ENCODE results near the gene HEPACAM.

HEPACAM gene

DNA sequence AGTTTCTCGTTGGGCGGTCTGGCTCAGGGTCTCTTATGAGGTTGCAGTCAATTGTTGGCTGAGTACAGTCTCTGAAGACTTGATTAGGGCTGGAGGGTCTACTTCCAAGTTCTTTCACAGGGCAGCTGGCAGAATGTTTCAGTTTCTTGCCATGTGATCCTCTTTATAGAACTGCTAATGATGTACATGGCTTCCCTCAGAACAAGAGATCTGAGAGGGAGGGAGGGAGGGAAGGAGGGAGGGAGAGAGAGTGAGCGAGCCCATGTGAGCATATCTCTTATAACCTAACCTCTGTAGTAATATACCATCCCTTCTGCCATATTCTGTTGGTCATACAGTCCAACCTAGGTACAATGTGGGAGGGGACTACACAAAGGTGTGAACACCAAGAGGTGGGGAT lies 15.5 kb upstream of the HEPACAM start:
- DNase-seq (ENCODE audit: low spot score): no peak
- TF ChIP-seq, protein P1, sequence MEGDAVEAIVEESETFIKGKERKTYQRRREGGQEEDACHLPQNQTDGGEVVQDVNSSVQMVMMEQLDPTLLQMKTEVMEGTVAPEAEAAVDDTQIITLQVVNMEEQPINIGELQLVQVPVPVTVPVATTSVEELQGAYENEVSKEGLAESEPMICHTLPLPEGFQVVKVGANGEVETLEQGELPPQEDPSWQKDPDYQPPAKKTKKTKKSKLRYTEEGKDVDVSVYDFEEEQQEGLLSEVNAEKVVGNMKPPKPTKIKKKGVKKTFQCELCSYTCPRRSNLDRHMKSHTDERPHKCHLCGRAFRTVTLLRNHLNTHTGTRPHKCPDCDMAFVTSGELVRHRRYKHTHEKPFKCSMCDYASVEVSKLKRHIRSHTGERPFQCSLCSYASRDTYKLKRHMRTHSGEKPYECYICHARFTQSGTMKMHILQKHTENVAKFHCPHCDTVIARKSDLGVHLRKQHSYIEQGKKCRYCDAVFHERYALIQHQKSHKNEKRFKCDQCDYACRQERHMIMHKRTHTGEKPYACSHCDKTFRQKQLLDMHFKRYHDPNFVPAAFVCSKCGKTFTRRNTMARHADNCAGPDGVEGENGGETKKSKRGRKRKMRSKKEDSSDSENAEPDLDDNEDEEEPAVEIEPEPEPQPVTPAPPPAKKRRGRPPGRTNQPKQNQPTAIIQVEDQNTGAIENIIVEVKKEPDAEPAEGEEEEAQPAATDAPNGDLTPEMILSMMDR (IDR thresholded peaks at IDR 0.05; ENCODE audit: extremely low read depth, missing control alignments): no peak

DNA sequence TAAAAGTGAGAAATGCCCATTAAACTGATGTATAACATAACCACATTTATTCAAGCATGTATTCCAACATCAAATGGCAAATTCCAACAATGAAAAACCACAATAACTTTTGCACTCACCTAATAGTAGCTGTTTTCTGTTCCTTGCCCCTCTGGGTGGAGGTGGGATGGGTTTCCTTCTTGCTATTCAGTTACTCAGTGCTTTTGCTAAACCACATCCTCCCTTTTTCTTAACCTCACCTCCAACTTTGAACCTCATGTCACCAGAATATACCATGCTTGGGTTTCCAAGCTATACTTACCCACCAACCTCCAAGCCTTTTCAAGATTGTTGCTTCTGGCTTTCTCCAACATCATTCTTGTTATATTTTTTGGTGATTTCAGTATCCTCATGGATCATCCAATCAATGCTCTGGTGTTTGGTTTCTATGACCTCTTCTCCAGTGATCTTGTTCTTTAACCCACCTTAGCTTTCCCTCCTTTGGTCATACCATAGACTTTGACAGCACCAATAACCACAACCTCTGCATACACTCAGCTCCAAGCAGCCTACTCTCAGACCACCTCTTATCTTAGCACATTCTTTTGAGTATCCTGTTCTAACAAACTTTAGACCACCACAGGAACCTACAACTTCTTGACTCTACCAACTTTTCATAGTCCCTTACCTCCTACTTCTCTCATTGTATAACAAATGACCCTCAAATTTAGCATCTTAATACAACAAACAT lies 14.9 kb upstream of the HEPACAM start:
- DNase-seq (ENCODE audit: low spot score): no peak
- TF ChIP-seq, protein P1 (IDR thresholded peaks at IDR 0.05; ENCODE audit: extremely low read depth, missing control alignments): no peak

DNA sequence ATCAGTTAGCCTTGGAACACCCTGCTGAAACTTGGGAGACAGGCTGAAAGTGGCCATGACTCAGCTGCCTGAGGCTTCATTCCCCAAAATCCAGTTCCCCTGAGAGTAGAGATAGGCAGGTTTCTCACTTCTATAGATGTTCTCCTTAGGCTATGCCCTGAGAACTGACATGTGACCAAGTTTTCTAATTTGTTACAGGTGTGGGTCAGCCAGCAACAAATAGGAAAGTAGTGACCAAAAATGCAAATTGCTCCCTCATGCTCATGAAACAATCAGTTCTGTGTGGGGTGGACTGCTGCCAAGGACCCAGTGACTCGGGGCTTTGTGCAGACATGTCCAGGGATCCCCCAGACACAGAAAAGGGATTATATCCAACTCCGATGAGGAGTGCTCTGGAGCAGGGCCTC lies 10.9 kb upstream of the HEPACAM start:
- TF ChIP-seq, protein P1 (IDR thresholded peaks at IDR 0.05; ENCODE audit: extremely low read depth, missing control alignments): no peak
- DNase-seq (ENCODE audit: low spot score): no peak

DNA sequence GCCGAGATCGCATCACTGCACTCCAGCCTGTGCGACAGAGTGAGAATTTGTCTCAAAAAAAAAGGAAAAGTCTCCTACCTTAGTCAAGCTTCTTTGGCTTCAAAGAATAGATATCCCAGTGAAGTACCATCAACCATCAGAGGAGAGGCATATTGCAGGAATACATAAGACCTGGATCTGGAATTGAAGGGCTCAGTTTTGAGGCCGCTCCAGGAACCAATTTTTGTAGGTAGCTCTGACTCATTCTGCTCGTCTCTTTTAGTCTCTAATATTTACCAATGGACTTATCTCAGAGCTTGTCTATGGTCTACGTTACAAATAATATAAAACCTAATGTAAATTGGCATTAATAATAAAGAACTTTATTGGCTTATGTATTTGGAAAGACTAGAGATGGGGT lies 10.0 kb upstream of the HEPACAM start:
- TF ChIP-seq, protein P1 (IDR thresholded peaks at IDR 0.05; ENCODE audit: extremely low read depth, missing control alignments): no peak
- no peak for DNase-seq (ENCODE audit: low spot score)

DNA sequence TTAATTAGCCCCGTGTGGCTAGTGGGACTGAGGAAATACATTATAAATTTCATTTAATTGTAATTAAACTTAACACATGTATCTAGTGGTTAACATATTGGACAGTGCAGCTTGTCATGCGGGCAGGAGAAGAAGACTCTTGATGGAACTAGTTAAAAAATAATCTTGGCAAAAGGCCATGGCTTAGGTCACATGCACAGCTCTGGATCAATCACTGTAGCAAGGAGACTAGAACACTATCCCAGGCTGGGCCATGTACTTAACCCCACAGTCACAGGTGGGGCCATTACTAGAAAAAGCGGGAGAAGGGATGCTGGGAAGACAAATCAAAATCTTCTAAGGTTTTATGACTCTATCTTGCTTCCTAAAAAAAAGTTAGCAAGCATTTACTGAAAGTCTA lies 8.7 kb upstream of the HEPACAM start:
- DNase-seq (ENCODE audit: low spot score): no peak
- TF ChIP-seq, protein P1 (IDR thresholded peaks at IDR 0.05; ENCODE audit: extremely low read depth, missing control alignments): no peak

DNA sequence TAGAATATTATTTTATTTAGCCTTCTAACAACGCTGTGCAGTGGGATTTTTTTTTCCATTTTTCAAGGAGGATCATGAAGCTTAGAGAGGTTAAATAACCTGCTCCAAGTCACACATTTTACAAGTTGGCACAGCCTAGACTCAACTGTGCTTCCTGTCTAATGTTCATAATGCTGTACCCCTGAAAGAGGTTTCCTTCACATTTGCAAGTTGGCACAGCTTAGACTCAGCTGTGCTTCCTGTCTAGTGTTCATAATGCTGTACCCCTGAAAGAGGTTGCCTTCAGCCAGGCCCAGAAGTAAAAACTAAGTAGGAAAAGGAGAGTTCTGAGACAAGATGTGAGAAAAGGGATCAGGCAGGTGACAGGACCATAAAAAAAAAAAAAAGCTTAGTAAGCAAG lies 7.9 kb upstream of the HEPACAM start:
- no peak for DNase-seq (ENCODE audit: low spot score)
- TF ChIP-seq, protein P1 (IDR thresholded peaks at IDR 0.05; ENCODE audit: extremely low read depth, missing control alignments): no peak

DNA sequence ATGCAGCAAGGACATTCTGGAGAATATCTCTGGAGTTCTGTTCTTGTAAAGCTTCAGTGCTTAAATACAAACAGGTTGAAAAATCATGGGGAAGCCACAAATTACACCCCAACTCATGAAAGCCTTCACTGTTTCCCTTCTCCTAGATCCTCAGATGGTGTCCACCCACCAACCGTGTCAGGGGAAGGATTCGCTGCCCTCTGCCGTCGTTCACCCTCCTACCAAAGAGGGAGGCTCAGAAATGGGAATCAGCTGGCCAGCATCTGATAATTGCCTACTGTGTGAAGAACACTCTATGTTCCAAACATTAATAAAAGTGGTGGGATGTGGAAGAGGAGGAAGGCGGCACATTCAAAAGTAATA lies 7.4 kb upstream of the HEPACAM start:
- TF ChIP-seq, protein P1 (IDR thresholded peaks at IDR 0.05; ENCODE audit: extremely low read depth, missing control alignments): no peak
- no peak for DNase-seq (ENCODE audit: low spot score)

All from GM20000 (cell line).